GM23248 (cell line): Measurements from ENCODE around the gene PDE2A.

Experiments used
- EZH2 ChIP-seq: fragments of 200-600 bp; sonication (generic); IDR thresholded peaks from 2 replicates; pipeline ENCODE4 v1.6.1; 2018; ENCODE audit warnings: antibody characterized with exemption, mild to moderate bottlenecking; ENCODE audit not compliant: insufficient read depth, poor library complexity, severe bottlenecking
- EZH2phosphoT487 ChIP-seq: fragments of 200-600 bp; sonication (generic); IDR thresholded peaks from 2 replicates; pipeline ENCODE4 v1.6.1; 2018; ENCODE audit warnings: antibody characterized with exemption, moderate library complexity, mild to moderate bottlenecking, low read depth; ENCODE audit not compliant: insufficient read depth

- no peak for TF ChIP-seq EZH2
- no peak for TF ChIP-seq EZH2phosphoT487
These were observed 47.7 kb downstream of the PDE2A start for GRCh38 chr11:72626414-72626936.
